ENCODE measurements around the gene ADIPOR1. TPM values are rescaled to one million over a fixed set of nuclear protein-coding genes. Genes with fewer than 3 reads are reported as not detected.
"Not testable (repeated sequence)": the region's sequence is repeated elsewhere in the genome, so short reads cannot be mapped to it uniquely, and the experiment has no call there.

The ADIPOR1 gene
- total and polyA plus RNA-seq, 8 donors: 63.2 to 138 (median 67.1) TPM

DNA sequence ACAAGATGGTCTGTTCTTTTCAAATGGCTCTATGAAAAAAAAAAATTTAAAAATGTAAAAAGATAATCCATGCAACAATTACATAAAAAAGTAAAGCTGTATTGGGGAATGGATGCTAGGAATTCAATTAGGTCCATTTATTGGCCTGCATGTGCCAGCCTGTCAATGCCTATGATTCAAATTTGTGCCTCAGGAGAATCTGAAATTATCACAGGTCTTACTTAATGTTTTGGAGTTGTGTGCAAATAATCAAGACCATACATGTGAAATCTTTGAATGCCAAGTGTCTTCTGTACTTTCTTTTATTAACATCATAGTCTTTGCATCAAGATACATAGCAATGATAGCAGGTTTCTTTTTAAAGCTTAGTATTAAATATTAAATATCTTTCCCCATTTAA is 17.6 kb downstream of the ADIPOR1 start:
- Histone ChIP-seq H3K27me3 (no peaks in the 10 kb centered on the region), H3K4me3 (no peak overlapping the region), H3K9me3 (no peaks in the 10 kb centered on the region), H3K4me1 (no peaks in the 10 kb centered on the region), H3K27ac (no peak overlapping the region), H3K36me3 (peaks cover 7 to 64% of the 10 kb centered on the region in 2 donors)
- intact Hi-C loops (cut with DNase I): no loop called here
- DNase-seq (no peak), ATAC-seq (no peak)
- TF ChIP-seq, protein P1, sequence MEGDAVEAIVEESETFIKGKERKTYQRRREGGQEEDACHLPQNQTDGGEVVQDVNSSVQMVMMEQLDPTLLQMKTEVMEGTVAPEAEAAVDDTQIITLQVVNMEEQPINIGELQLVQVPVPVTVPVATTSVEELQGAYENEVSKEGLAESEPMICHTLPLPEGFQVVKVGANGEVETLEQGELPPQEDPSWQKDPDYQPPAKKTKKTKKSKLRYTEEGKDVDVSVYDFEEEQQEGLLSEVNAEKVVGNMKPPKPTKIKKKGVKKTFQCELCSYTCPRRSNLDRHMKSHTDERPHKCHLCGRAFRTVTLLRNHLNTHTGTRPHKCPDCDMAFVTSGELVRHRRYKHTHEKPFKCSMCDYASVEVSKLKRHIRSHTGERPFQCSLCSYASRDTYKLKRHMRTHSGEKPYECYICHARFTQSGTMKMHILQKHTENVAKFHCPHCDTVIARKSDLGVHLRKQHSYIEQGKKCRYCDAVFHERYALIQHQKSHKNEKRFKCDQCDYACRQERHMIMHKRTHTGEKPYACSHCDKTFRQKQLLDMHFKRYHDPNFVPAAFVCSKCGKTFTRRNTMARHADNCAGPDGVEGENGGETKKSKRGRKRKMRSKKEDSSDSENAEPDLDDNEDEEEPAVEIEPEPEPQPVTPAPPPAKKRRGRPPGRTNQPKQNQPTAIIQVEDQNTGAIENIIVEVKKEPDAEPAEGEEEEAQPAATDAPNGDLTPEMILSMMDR (IDR thresholded peaks at IDR 0.05): no peak

DNA sequence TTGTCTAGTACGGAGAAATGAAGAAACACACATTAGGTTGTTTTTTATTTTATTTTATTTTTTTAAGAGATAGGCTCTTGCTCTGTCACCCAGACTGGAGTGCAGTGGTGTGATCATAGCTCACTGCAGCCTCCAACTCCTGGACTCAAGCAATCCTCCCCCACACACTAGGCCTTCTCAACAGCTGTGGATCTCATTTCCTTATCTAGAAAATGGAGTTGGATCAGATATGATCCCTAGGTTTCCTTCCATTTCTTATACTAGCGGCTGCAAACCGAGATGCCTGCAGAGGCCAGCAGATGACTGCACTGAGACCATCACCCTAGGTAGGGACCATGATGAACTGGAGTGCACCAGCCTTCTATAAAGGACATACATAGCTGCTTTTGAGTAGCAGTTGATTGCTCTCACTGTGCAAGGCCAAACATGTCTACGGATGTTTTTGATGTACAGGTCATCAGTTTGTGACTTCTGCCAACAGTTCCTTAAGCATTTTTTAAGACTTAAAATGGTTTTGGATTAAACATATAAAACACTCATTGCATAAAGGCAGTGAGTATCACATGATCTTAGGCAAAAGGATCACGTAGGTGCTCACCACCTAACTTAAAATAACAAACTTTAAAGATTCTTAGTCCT is 19.7 kb downstream of the ADIPOR1 start:
- DNase-seq: no peak
- peaks cover 7 to 42% of the 10 kb centered on the region in 2 donors for H3K36me3 ChIP-seq
- H3K4me3 ChIP-seq: no peak overlapping the region
- intact Hi-C loops (cut with DNase I): loop anchor here in 1 of 2 donors (10.0 kb wide), 1 partner anchor 56 kb away; no protein-coding TSS in a partner anchor
- no peak overlapping the region for H3K27ac ChIP-seq
- TF ChIP-seq, protein P1 (IDR thresholded peaks at IDR 0.05): no peak
- no peaks in the 10 kb centered on the region for H3K27me3 ChIP-seq
- H3K4me1 ChIP-seq: no peaks in the 10 kb centered on the region
- no peak for ATAC-seq
- no peaks in the 10 kb centered on the region for H3K9me3 ChIP-seq

DNA sequence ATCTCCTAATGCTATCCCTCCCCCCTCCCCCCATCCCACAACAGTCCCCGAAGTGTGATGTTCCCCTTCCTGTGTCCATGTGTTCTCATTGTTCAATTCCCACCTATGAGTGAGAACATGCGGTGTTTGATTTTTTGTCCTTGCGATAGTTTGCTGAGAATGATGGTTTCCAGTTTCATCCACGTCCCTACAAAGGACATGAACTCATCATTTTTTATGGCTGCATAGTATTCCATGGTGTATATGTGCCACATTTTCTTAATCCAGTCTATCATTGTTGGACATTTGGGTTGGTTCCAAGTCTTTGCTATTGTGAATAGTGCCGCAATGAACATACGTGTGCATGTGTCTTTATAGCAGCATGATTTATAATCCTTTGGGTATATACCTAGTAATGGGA is 21.7 kb downstream of the ADIPOR1 start:
- not testable (repeated sequence) for H3K27ac ChIP-seq, H3K4me3 ChIP-seq, H3K9me3 ChIP-seq, H3K4me1 ChIP-seq, ATAC-seq, H3K27me3 ChIP-seq, DNase-seq
- intact Hi-C loops (cut with DNase I): loop anchor here in 1 of 2 donors (10.0 kb wide), 1 partner anchor 58 kb away; no protein-coding TSS in a partner anchor
- H3K36me3 ChIP-seq: peaks cover 1 to 22% of the 10 kb centered on the region in 2 donors

DNA sequence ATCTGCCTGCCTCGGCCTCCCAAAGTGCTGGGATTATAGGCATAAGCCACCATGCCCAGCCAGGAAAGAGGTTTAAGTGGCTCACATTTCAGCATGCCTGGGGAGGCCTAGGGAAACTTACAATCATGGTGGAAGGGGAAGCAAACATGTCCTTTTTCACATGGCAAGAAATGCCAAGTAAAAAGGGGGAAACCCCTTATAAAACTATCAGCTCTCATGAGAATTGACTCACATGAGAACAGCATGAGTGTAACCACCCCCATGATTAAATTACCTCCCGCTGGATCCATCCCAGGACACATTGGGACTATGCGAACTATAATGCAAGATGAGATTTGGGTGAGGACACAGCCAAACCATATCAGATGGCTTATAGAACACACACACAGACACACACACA is 22.3 kb downstream of the ADIPOR1 start:
- no peaks in the 10 kb centered on the region for H3K27me3 ChIP-seq
- H3K4me1 ChIP-seq: no peaks in the 10 kb centered on the region
- H3K9me3 ChIP-seq: peaks cover 0 to 6% of the 10 kb centered on the region in 2 donors
- peaks cover 0 to 17% of the 10 kb centered on the region in 2 donors for H3K36me3 ChIP-seq
- no peak for DNase-seq
- TF ChIP-seq, protein P1 (IDR thresholded peaks at IDR 0.05): no peak
- H3K27ac ChIP-seq: no peak overlapping the region
- intact Hi-C loops (cut with DNase I): loop anchor here in 1 of 2 donors (10.0 kb wide), 1 partner anchor 59 kb away; no protein-coding TSS in a partner anchor
- no peak for ATAC-seq
- H3K4me3 ChIP-seq: no peak overlapping the region

DNA sequence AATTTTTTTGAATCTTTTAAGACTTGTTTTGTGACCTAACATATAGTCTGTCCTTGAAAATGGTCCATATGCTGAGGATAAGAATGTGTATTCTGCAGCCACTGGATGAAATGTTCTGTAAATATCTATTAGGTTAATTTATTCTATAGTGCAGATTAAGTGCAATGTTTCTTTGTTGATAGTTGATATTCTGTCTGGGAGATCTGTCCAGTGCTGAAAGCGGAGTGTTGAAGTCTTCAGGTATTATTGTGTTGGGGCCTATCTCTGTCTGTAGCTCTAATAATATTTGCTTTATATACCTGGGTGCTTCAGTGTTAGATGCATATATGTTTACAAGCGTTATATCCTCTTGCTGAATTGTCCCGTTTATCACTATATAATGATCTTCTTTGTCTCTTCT is 23.4 kb downstream of the ADIPOR1 start:
- Histone ChIP-seq H3K27me3 (no peaks in the 10 kb centered on the region), H3K4me3 (no peak overlapping the region), H3K27ac (no peak overlapping the region), H3K36me3 (peaks cover 0 to 6% of the 10 kb centered on the region in 2 donors), H3K9me3 (peaks cover 0 to 6% of the 10 kb centered on the region in 2 donors), H3K4me1 (no peaks in the 10 kb centered on the region)
- TF ChIP-seq, protein P1 (IDR thresholded peaks at IDR 0.05): no peak
- intact Hi-C loops (cut with DNase I): loop anchor here in 1 of 2 donors (10.0 kb wide), 1 partner anchor 60 kb away; no protein-coding TSS in a partner anchor
- ATAC-seq (no peak), DNase-seq (no peak)

All from left lung (tissue), 10 donors.